Mononuclear cell (primary cell): ENCODE results near the gene IGFL1. TPM values are rescaled to one million over a fixed set of nuclear protein-coding genes. Genes with fewer than 3 reads are reported as not detected.
"Not testable (repeated sequence)": the region's sequence is repeated elsewhere in the genome, so short reads cannot be mapped to it uniquely, and the experiment has no call there.

ENCODE experiments used
- H3K27me3 ChIP-seq: 2 replicates; pipeline ENCODE4 v1.6.0; 2011; ENCODE audit warnings: low read length, control low read depth; ENCODE audit not compliant: insufficient read depth
- H3K4me1 ChIP-seq: 2 replicates; pipeline ENCODE4 v1.5.1; 2011; ENCODE audit warnings: mild to moderate bottlenecking, low read length, control low read depth; ENCODE audit not compliant: insufficient read depth
- H3K4me3 ChIP-seq: 2 replicates; pipeline ENCODE4 v1.5.1; 2011; ENCODE audit warnings: mild to moderate bottlenecking, low read length, moderate library complexity
- H3K9me3 ChIP-seq: 2 replicates; pipeline ENCODE4 v1.5.1; 2011; ENCODE audit warnings: low read depth, mild to moderate bottlenecking, control low read depth, low read length
- total RNA-seq: library from RNA; depleted of rRNA; stranded (reverse); fragments of >200 nt; gene quantifications from one replicate; pipeline ENCODE4 v1.2.3, GENCODE V29; 2012

Gene IGFL1
- total RNA-seq, 1 donor: not detected

DNA sequence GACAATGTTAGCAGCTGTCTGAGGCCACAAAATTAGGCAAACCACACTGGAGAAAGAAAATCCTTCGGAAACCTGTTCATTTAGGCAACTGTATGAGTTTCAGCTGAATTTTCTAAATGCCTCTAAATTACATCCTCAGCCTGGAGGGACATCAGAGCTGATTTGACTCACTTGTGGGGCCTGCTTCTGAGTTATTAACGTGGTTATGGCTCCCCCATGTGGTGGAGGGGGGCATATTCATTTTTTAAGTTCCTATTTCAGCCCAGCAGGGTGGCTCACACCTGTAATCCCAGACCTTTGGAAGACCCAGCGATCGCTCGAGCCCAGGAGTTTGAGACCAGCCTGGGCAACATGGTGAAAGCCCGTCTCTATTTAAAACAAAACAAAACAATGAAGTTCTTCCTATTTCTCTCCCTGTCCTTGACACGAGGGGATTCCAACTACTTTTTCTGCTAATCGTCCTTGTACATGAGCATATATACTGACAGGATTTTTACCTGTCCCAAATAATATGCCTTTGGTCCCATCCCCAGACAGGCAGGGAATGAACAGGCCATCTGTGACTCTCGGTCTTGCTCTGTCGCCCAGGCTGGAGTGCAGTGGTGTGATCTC lies 35.8 kb downstream of the IGFL1 start:
- peaks cover 12% of the 10 kb centered on the region for H3K4me1 ChIP-seq
- no peaks in the 10 kb centered on the region for H3K9me3 ChIP-seq
- H3K4me3 ChIP-seq: no peak overlapping the region
- peaks cover 16% of the 10 kb centered on the region for H3K27me3 ChIP-seq

DNA sequence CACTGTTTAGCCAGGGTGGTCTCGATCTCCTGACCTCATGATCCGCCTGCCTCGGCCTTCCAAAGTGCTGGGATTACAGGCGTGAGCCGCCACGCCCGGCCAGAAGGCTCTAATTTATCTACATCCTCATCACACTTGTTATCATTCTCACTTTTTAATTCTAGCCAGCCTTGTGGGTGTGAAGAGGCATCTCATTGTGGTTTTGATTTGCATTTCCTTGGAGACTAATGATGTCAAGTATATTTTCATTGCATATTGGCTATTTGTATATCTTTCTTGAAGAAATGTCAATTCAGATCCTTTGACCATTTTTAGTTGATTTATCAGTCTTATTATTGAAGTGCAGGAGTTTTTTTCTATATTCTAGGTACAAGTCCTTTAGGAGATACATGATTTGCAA lies 39.6 kb downstream of the IGFL1 start:
- H3K9me3 ChIP-seq: no peaks in the 10 kb centered on the region
- peaks cover 34% of the 10 kb centered on the region for H3K27me3 ChIP-seq
- H3K4me3 ChIP-seq: no peak overlapping the region
- H3K4me1 ChIP-seq: no peaks in the 10 kb centered on the region

DNA sequence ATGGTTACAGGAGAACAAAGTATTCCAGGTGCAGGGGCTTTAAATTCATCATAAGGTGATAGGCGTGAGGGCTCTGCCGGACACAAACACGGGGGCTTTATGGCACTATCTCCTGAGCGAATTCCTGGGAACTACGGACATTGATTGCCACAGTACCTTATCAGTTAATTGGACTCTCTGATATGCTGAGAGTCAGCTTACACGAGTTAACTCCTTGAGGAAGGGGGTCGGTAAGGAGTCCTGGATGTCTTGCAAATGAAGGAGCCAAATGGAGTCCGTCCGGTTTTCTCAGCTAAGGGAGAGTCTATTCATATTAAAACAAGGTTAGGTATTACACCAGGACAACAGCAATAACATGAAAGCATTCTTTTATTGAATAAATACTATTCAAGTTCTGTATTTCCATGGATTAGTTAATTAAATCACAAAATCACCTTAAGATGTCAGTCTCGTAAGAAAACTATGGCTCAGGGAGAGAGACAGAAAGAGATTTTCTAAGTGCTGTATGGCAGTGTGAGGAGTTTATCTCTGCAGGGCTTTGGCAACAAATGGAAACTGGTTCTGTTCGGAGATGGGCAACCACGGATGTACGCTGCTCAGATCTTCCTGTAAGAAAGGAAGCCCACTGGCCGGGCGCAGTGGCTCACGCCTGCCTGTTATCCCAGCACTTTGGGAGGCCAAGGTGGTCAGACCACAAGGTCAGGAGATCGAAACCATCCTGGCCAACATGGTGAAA lies 41.1 kb downstream of the IGFL1 start:
- no peaks in the 10 kb centered on the region for H3K9me3 ChIP-seq
- no peak overlapping the region for H3K4me3 ChIP-seq
- H3K27me3 ChIP-seq: peaks cover 34% of the 10 kb centered on the region
- H3K4me1 ChIP-seq: no peaks in the 10 kb centered on the region

DNA sequence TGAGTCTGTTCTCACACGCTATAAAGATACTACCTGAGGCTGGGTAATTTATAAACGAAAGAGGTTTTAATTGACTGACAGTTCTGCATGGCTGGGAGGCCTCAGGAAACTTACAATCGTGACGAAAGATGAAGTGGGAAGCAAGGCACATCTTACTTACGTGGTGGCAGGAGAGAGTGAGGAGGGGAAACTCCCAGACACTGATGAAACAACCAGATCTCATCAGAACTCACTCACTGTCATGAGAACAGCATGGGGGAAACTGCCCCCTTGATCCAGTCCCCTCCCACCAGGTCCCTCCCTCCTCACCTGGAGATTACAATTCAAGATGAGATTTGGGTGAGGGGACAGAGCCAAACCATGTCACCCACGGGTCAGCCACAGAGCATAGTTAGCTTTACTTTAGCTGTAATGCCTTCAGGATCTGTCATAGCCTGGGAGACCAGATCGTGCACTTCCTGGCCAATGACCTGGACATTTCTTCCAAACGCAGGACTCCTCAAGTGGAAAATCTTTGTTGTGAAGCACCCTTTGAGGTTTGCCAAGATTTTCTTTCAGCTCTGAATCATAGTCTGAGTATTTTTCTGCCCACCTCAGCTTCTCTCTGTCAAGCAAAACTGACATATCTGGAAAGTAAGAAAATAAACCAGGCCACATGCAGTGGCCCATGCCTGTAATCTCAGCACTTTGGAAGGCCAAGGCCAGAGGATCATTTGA lies 42.1 kb downstream of the IGFL1 start:
- Histone ChIP-seq H3K9me3 (no peaks in the 10 kb centered on the region), H3K4me3 (no peak overlapping the region), H3K4me1 (no peaks in the 10 kb centered on the region), H3K27me3 (peaks cover 34% of the 10 kb centered on the region)

DNA sequence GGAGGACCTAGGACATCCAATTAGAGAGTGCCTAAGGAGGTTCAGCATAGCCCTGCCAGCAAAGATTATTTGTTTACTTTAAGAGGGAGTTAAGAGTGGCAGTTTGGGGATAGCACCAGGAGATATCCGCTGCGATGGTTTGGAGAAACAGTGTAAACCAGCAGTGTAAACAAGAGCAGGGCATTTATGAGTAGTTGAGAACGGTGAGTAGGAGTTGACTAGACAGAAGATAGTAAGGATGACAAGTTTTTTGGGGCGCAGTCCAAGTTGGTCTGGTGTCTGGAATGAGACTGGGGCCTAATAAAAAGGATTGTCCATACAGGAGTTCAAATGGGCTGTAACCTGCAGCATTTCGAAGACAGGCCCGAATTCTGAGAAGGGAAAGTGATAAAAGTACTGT lies 44.4 kb downstream of the IGFL1 start:
- peaks cover 24% of the 10 kb centered on the region for H3K27me3 ChIP-seq
- H3K4me3 ChIP-seq, H3K4me1 ChIP-seq, H3K9me3 ChIP-seq: not testable (repeated sequence)

DNA sequence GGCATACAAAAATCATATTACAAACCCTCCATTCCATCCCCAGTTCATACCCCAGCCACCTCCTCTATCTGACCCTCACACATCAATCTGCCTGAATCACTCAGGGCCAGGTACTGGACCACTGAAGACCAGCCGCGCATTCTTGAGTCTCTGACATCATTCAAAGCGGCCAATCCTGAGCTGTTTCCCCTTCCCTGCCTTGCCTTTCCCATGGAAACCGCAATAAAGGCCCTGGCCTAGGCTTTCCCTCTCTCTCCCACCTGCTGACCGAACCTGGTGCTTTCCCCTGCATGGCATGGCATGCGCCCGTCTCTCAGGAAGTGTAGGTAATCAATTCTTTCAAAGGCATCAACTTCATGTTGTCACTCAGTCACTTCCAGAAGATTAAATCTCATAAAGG lies 49.6 kb downstream of the IGFL1 start:
- H3K4me3 ChIP-seq: no peak overlapping the region
- H3K27me3 ChIP-seq: no peaks in the 10 kb centered on the region
- H3K4me1 ChIP-seq: no peaks in the 10 kb centered on the region
- H3K9me3 ChIP-seq: no peaks in the 10 kb centered on the region

Other genes starting within 250 kb of the IGFL1 start
- 0.94 TPM for gene CCDC61, start 234.3 kb upstream of the IGFL1 start, total RNA-seq
- gene PGLYRP1, start 206.7 kb upstream of the IGFL1 start, total RNA-seq: not detected
- 0.10 TPM for gene IGFL4, start 188.7 kb upstream of the IGFL1 start, total RNA-seq
- not detected for gene IGFL3, start 105.1 kb upstream of the IGFL1 start, total RNA-seq
- not detected for gene IGFL2, start 81.5 kb upstream of the IGFL1 start, total RNA-seq
- not detected for gene HIF3A, start 67.3 kb downstream of the IGFL1 start, total RNA-seq
- 11.6 TPM for gene PPP5C, start 117.3 kb downstream of the IGFL1 start, total RNA-seq
- not detected for gene CCDC8, start 183.8 kb downstream of the IGFL1 start, total RNA-seq
- not detected for gene PNMA8C, start 199.2 kb downstream of the IGFL1 start, total RNA-seq
- gene PNMA8A, start 241.8 kb downstream of the IGFL1 start, total RNA-seq: not detected